SK-N-SH treated with all-trans-retinoic acid at 6 μM for 48 hours (cell line): Measurements from ENCODE around the gene PIM3.

Source experiments
- ATAC-seq: fragments of 200-7000 bp; cut with Tn5 transposase; 3 replicates; pipeline ENCODE4 v1.9.1; 2020; ENCODE audit warnings: mild to moderate bottlenecking, moderate library complexity
- BACH2 ChIP-seq: fragments of 250-450 bp; sonication (Bioruptor Pico); IDR thresholded peaks from 2 replicates; pipeline ENCODE4 v1.9.0; 2021; ENCODE audit warnings: mild to moderate bottlenecking, borderline replicate concordance
- CREB5 ChIP-seq: fragments of 250-450 bp; sonication (Bioruptor Pico); IDR thresholded peaks from 2 replicates; pipeline ENCODE4 v1.5.1; 2020; ENCODE audit warnings: low read depth, mild to moderate bottlenecking, moderate library complexity
- CSDC2 ChIP-seq: fragments of 250-450 bp; sonication (Bioruptor Pico); IDR thresholded peaks from 2 replicates; pipeline ENCODE4 v1.5.0; 2020; ENCODE audit warnings: mild to moderate bottlenecking, moderate library complexity
- CSRNP3 ChIP-seq: fragments of 250-450 bp; sonication (Bioruptor Pico); IDR thresholded peaks from 2 replicates; pipeline ENCODE4 v1.5.1; 2021; ENCODE audit warnings: mild to moderate bottlenecking, moderate library complexity
- ESRRG ChIP-seq: fragments of 250-450 bp; sonication (Bioruptor Pico); IDR thresholded peaks from 2 replicates; pipeline ENCODE4 v1.6.1; 2021; ENCODE audit warnings: mild to moderate bottlenecking
- GLIS3 ChIP-seq: fragments of 250-450 bp; sonication (Bioruptor Pico); IDR thresholded peaks from 2 replicates; pipeline ENCODE4 v1.5.0; 2020; ENCODE audit warnings: mild to moderate bottlenecking, moderate library complexity
- OSR1 ChIP-seq: fragments of 250-450 bp; sonication (Bioruptor Pico); IDR thresholded peaks from 2 replicates; pipeline ENCODE4 v1.8.0; 2022; ENCODE audit warnings: moderate library complexity, mild to moderate bottlenecking, inconsistent platforms
- PATZ1 ChIP-seq: fragments of 250-450 bp; sonication (Bioruptor Pico); IDR thresholded peaks from 2 replicates; pipeline ENCODE4 v1.8.0; 2020; ENCODE audit warnings: mild to moderate bottlenecking, moderate library complexity, borderline replicate concordance
- POU6F1 ChIP-seq: fragments of 250-450 bp; sonication (Bioruptor Pico); IDR thresholded peaks from 2 replicates; pipeline ENCODE4 v1.8.0; 2021; ENCODE audit warnings: low read depth, mild to moderate bottlenecking, moderate library complexity, borderline replicate concordance
- PPARA ChIP-seq: fragments of 250-450 bp; sonication (Bioruptor Pico); IDR thresholded peaks from 2 replicates; pipeline ENCODE4 v1.5.0; 2020; ENCODE audit warnings: mild to moderate bottlenecking, borderline replicate concordance
- RARB ChIP-seq: fragments of 250-450 bp; sonication (Bioruptor Pico); IDR thresholded peaks from 2 replicates; pipeline ENCODE4 v1.8.0; 2021; ENCODE audit warnings: mild to moderate bottlenecking, moderate library complexity
- SNAI2 ChIP-seq: fragments of 250-450 bp; sonication (Bioruptor Pico); IDR thresholded peaks from 2 replicates; pipeline ENCODE4 v1.5.0; 2020; ENCODE audit warnings: mild to moderate bottlenecking, moderate library complexity
- TSHZ2 ChIP-seq: fragments of 250-450 bp; sonication (Bioruptor Pico); IDR thresholded peaks from 2 replicates; pipeline ENCODE4 v1.5.0; 2020; ENCODE audit warnings: mild to moderate bottlenecking, moderate library complexity
- ZC3H10 ChIP-seq: fragments of 250-450 bp; sonication (Bioruptor Pico); IDR thresholded peaks from 2 replicates; pipeline ENCODE4 v1.5.1; 2021; ENCODE audit warnings: mild to moderate bottlenecking, moderate library complexity
- ZFP3 ChIP-seq: fragments of 250-450 bp; sonication (Bioruptor Pico); IDR thresholded peaks from 2 replicates; pipeline ENCODE4 v1.5.0; 2020; ENCODE audit warnings: mild to moderate bottlenecking, moderate library complexity
- ZFP30 ChIP-seq: fragments of 450-650 bp; formaldehyde crosslinking; IDR thresholded peaks from 2 replicates; pipeline ENCODE4 v1.5.0; 2022; ENCODE audit warnings: mild to moderate bottlenecking, moderate library complexity
- ZNF70 ChIP-seq: fragments of 450-650 bp; formaldehyde crosslinking; IDR thresholded peaks from 2 replicates; pipeline ENCODE4 v1.5.0; 2020; ENCODE audit warnings: mild to moderate bottlenecking, moderate library complexity

Gene PIM3

GRCh38 chr22:49914256-49914655, 46.3 kb upstream of the PIM3 start:
- no peak for ATAC-seq
- TF ChIP-seq ESRRG (no peak), POU6F1 (CRISPR knock-in tag) (no peak), CSDC2 (CRISPR knock-in tag) (no peak), BACH2 (CRISPR knock-in tag) (no peak), PATZ1 (no peak), PPARA (no peak), GLIS3 (no peak), SNAI2 (no peak), ZC3H10 (CRISPR knock-in tag) (no peak), RARB (CRISPR knock-in tag) (no peak), CREB5 (CRISPR knock-in tag) (no peak)

- no peak for TF ChIP-seq PPARA
- TF ChIP-seq ZFP30 (CRISPR knock-in tag), result no peak
- no peak for TF ChIP-seq ZNF70 (CRISPR knock-in tag)
- no peak for TF ChIP-seq CSRNP3 (CRISPR knock-in tag)
- no peak for ATAC-seq
These were observed 45.0 kb upstream of the PIM3 start for GRCh38 chr22:49915610-49916009.

GRCh38 chr22:49916831-49917230, 43.7 kb upstream of the PIM3 start:
- ATAC-seq, result no peak
- TF ChIP-seq POU6F1 (CRISPR knock-in tag) (no peak), TSHZ2 (CRISPR knock-in tag) (no peak), RARB (CRISPR knock-in tag) (no peak), OSR1 (no peak), CSDC2 (CRISPR knock-in tag) (no peak)

- peak; percentile 97 for ATAC-seq
- TF ChIP-seq CSRNP3 (CRISPR knock-in tag), result no peak
- TF ChIP-seq ZFP3 (CRISPR knock-in tag), result 0 out of 2 replicates have a peak, but pooled peaks have one; percentile 49
- TF ChIP-seq CSDC2 (CRISPR knock-in tag), result peak; percentile 57; the same call in 1 of the 2 replicates
These were observed 42.3 kb upstream of the PIM3 start, which contains the start of the genes ALG12 and CRELD2 for GRCh38 chr22:49917974-49918910. Gene ALG12, minus strand, starts transcription at chr22:49918438. Its CDS starts 4,673 bp downstream, at chr22:49913765. Gene CRELD2, plus strand, starts transcription at chr22:49918634. Its CDS starts 136 bp downstream, at chr22:49918770.
